ENCODE measurements around the gene ZNF77.

- TF ChIP-seq CTCF (IDR thresholded peaks at IDR 0.05; ENCODE audit: low read length) (no peak), EZH2 (IDR thresholded peaks at IDR 0.05; ENCODE audit: borderline replicate concordance, low read length) (no peak)
Measured at GRCh38 chr19:2902590-2903218, 42.1 kb downstream of the ZNF77 start.

Measured in OCI-LY1 (cell line).